Fibroblast of lung (primary cell): ENCODE measurements around the gene PTPDC1.

Experiments
- CTCF ChIP-seq, 2 donors: IDR thresholded peaks in 1 of 2; conservative IDR thresholded peaks in 1 of 2; 1 replicate in 1 of 2; 2 replicates in 1 of 2; pipeline ENCODE4 v1.5.1; 2011 to 2012; ENCODE audit warnings: low read length in 2 of 2, control low read depth in 1 of 2, inconsistent platforms in 1 of 2, low read depth in 1 of 2, mild to moderate bottlenecking in 1 of 2
- EZH2 ChIP-seq: IDR thresholded peaks from 2 replicates; pipeline ENCODE4 v1.5.1; 2012; ENCODE audit warnings: low read length, control low read depth, mild to moderate bottlenecking; ENCODE audit errors: missing control alignments

- no peak for TF ChIP-seq CTCF (conservative IDR thresholded peaks at IDR 0.05 in 1 of 2, IDR thresholded peaks at IDR 0.05 in 1 of 2; ENCODE audit: low read depth in 1 of 2, low read length in 2 of 2)
- no peak for TF ChIP-seq EZH2
These were observed 41.5 kb upstream of the PTPDC1 start for GRCh38 chr9:94042516-94043360.
